GM19035 (cell line): Measurements from ENCODE around the gene SLC29A3.

Source experiments
- ATAC-seq: cut with Tn5 transposase; IDR thresholded peaks from one replicate; pipeline ENCODE4 v1.9.1; 2021; ENCODE audit not compliant: unreplicated experiment

Gene SLC29A3

DNA sequence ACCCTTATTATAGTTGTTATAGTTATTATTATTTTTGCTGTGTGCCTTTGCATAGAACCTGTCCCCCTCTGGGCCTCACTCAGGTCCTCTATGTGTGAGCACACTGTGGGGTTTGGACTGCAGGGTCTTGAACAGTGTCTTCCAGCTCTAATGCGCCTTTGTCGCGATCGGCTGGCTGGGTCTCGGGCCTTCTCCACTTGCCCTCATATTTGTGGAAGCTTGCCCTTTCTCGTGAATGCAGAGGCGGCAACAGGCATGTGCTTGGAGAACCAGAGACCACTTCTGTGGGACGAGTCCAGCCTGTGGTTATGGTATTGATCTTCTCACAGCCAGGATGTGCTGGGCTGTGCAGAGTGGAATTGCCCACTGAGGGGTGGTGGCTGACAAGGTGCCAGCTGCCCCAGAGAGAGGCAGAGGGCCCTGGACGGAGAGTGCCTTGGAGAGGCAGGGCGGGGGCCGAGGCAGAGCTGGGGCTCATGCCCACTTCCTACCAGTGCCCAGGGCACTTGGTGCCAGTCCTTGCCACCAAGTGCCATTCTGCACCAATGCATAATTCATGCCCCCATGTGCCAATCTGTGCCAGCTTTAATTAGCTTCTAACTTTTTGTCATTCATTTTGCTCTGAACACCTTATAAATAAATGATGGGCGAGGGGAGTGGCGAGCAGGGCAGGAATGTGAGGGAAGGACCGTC lies 70.9 kb downstream of the SLC29A3 start:
- ATAC-seq, result no peak

GRCh38 chr10:71390461-71390835 lies 71.4 kb downstream of the SLC29A3 start:
- no peak for ATAC-seq

GRCh38 chr10:71390921-71391690 lies 72.0 kb downstream of the SLC29A3 start:
- ATAC-seq, result no peak

DNA sequence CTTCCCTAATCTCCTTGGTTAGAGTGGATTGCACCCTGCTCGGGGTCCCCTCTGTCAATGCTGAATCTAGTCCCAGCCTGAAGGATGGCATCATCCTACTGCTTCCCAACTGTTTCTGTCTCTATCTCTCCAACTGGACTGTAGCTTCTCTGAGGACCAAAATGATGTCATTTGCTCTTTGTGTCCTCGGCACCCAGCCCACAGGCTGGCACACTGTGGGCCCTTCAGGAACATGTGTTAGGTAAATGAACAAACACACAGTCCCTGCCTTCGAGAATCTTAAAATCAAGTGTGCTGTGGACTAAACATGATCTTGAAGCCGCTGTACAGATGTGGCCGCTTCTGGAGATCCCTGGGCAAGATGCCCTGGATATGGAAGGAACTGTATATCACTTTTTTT lies 72.6 kb downstream of the SLC29A3 start:
- ATAC-seq, result no peak

DNA sequence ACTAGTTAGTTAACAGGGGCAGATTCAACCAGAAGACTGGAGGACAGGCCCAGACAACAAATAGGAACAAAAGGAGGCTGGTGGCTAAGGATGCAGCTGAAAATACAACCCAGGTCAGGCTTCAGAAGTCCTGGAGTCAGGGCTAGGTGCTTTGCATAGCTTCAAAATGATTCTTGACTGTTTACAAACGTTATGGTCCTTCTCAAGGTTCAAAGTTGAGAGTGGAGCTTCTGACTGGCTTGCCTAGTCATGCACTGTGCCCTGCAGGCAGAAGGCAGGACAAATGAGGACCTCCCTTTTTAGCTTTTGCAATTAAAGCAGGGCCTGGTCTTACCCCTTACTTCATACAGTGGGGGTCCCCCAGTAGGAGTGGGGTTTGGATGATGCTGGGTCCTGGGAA lies 73.2 kb downstream of the SLC29A3 start:
- no peak for ATAC-seq

DNA sequence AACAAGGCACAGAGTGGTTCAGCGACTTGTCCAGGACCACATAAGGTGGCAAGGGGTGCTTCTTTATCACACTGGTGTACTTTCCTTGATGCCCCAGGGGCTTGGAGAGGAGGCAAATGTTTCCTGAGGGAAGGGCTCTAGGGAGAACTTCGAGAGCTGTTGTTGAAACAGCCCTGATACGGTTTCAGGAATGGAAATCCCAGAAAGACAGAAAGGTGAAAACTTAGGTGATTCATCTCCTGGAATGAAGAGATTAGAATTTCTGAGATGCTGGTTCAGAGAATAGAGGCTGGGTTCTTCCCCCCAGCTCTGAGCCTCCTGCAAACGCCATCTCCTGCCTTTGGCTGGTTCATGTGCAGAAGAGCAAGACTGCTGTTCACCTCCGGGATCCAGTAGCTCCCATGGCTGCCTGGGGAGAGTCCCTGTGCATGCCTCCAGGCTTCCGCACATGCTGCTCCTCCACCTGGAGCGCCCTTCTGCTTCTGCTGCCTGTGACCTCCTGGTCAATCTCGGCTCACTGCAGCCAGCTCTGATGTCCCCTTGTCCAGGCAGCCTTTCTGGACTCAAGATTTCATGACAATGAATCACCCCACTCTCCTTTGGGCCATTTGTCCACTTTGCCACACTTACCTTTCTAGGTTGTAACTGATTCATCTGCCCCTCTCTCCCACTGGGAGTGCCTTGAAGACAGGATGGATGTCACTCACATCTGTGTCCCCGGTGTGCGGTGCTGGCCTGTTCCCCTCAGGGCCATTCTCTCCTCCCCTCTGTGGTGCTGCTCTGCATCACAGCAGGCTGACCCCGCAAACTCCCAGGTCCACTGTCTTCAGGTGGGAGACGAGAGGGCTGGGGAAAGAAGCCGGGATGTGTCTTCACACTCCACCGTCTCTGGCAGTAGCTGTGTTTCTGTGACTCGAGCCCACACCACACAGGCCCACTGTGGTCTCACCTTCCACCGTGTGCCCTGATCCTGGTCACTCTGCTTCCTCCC lies 74.0 kb downstream of the SLC29A3 start:
- ATAC-seq, result no peak

GRCh38 chr10:71393841-71394475 lies 74.9 kb downstream of the SLC29A3 start:
- no peak for ATAC-seq

DNA sequence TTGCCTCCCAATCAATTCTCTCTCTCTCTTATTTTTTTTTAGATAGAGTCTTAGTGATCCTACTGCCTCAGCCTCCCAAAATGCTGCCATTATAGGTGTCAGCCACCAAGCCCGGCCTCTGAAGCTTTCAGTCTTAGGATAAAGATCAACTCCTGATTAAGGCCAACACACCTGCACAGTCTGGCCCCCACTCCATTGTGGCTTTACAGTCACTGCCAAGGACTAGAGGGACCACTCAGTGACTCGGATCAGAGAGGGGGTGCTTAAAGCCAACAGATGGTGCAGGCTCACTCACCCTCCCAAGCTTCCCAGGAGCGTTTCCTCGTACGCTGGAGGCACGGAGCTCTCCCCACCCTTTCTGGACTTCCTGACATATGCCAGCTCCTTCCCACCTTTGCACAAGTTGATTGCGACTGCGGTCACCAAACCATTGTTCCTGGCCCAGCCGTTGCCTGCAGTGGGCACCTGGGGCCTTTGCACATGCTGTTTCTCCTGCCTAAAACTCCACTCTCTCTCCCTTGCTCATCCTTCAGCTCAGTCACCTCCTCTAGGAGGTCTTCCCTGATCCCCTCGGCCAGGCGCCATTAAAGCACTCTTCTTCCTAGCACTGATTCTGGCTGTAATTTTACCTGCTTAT lies 76.0 kb downstream of the SLC29A3 start:
- no peak for ATAC-seq

- no peak for ATAC-seq
These were observed 76.6 kb downstream of the SLC29A3 start for GRCh38 chr10:71395621-71396020.

GRCh38 chr10:71396084-71396710 lies 77.1 kb downstream of the SLC29A3 start:
- no peak for ATAC-seq

GRCh38 chr10:71396711-71397295 lies 77.7 kb downstream of the SLC29A3 start, which contains the start of gene CDH23:
Gene CDH23, plus strand, starts transcription at chr10:71396920. Its CDS starts 42,912 bp downstream, at chr10:71439832.
- ATAC-seq, result no peak

- no peak for ATAC-seq
These were observed 78.5 kb downstream of the SLC29A3 start for GRCh38 chr10:71397296-71398212.

DNA sequence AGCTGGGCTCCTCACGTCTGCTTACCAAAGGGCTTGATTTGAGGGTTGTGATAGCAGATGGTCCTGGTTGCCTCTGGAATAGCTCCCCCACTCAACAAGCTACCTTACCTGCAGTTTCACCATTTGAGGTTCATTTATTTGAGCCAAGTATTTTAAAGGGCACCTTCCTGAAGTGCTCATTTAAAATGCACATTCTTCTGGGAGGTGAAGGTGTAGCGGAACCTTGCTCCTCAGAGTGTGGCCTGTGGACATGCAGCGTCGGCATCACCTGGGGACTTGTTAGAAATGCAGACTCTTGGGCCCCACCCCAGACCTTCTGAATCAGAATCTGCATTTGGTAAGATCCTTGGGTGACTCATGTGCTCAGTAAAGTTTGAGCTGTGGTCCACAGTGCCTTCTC lies 79.9 kb downstream of the SLC29A3 start:
- ATAC-seq, result no peak

- ATAC-seq, result no peak
These were observed 80.9 kb downstream of the SLC29A3 start for GRCh38 chr10:71399946-71400345.

DNA sequence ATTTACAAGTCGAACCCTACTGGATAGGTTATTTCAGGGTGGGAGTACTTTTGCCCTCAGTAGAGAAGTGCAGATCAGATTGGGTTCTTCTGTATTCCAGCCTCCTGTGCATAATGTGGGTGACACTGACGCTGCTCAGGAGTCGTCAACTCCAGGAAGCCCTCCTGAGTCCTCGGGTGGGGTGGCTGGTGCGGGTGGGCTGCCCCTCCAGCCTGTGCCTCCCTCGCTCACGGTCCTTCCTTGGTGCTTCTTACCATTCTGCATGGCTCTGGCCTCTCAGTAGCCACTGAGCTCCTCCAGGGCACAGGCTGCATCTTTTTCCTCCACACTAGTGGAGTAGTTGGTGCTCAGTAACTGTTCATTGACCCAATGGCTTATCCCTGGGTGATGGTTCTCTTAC lies 82.0 kb downstream of the SLC29A3 start:
- no peak for ATAC-seq

GRCh38 chr10:71402005-71402404 lies 82.9 kb downstream of the SLC29A3 start:
- no peak for ATAC-seq

GRCh38 chr10:71404503-71405295 lies 85.6 kb downstream of the SLC29A3 start:
- ATAC-seq, result no peak

DNA sequence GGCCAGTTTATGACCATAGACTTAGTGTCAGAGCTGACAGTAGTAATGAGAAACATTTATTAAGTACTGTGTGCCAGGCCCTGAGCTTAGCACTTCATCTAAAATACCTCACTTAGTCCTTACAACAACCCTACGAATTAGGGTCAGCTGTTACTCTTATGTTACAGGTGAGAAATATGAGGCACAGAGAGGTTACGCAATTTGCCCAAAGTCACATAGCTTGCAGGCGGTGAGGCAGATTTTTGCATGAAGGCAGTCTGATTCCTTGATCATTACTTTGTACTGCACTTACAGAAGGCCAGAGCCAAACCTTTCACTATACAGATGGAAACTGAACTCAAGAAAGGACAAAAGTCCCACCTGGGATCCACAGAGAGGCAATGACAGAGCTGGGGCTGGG lies 87.8 kb downstream of the SLC29A3 start:
- ATAC-seq, result no peak
